Stomach (tissue), 9 donors: Measurements from ENCODE around the gene CLSTN2. TPM values are rescaled to one million over a fixed set of nuclear protein-coding genes. Genes with fewer than 3 reads are reported as not detected.

Experiments used
- DNase-seq, 2 donors: peaks; one replicate each; pipeline versions ENCODE4 v3.0.0 to v3.0.0-alpha.2; 2013 to 2019
- H3K27ac ChIP-seq, 5 donors: fragments of 200-600 bp in 4 of 5; sonication (generic) in 4 of 5; one replicate each; pipeline ENCODE4 v1.5.1; 2013 to 2019; ENCODE audit warnings: mild to moderate bottlenecking in 1 of 5, moderate library complexity in 1 of 5
- H3K27me3 ChIP-seq, 3 donors: fragments of 200-600 bp; sonication (generic); one replicate each; pipeline ENCODE4 v1.5.1; 2017 to 2019; ENCODE audit warnings: mixed run types in 1 of 3
- H3K36me3 ChIP-seq, 4 donors: fragments of 200-600 bp; sonication (generic); 1 replicate in 3 of 4; 2 replicates in 1 of 4; pipeline ENCODE4 v1.5.1; 2016 to 2019
- H3K4me1 ChIP-seq, 4 donors: fragments of 200-600 bp; sonication (generic); one replicate each; pipeline ENCODE4 v1.5.1; 2016 to 2019
- H3K4me3 ChIP-seq, 4 donors: fragments of 200-600 bp; sonication (generic) in 3 of 4; one replicate each; pipeline ENCODE4 v1.5.1; 2016 to 2019; ENCODE audit warnings: mild to moderate bottlenecking in 1 of 4
- H3K9me3 ChIP-seq, 4 donors: fragments of 200-600 bp; sonication (generic); one replicate each; pipeline ENCODE4 v1.5.1; 2016 to 2019
- CTCF ChIP-seq, 7 experiments: fragments of 450-650 bp in 4 of 7; fragments of 200-600 bp in 3 of 7; sonication (generic) in 3 of 7; IDR thresholded peaks; one replicate each; pipeline ENCODE4 v1.5.1; 2016 to 2019; ENCODE audit warnings: antibody characterized with exemption in 7 of 7, control low read depth in 2 of 7, mild to moderate bottlenecking in 1 of 7
- EP300 ChIP-seq: sonication (generic); formaldehyde crosslinking; IDR thresholded peaks from one replicate; pipeline ENCODE4 v1.6.1; 2017; ENCODE audit warnings: antibody characterized with exemption
- POLR2A ChIP-seq, 4 donors: fragments of 450-650 bp; IDR thresholded peaks; one replicate each; pipeline ENCODE4 v1.6.1; 2016; ENCODE audit warnings: antibody characterized with exemption in 4 of 4, control low read depth in 2 of 4, mild to moderate bottlenecking in 1 of 4, moderate library complexity in 1 of 4
- POLR2AphosphoS5 ChIP-seq, 3 donors: sonication (generic); formaldehyde crosslinking; IDR thresholded peaks; one replicate each; pipeline ENCODE4 v1.6.1; 2016; ENCODE audit warnings: antibody characterized with exemption in 3 of 3
- WGBS, 5 donors: extraction: QIAGEN DNeasy Blood & Tissue Kit in 3 of 5; methylation state at CpG; one replicate each; pipeline versions ENCODE4 v1.1.5 to v1.1.7; 2013 to 2018; 5-methylcytosine and 5-hydroxymethylcytosine counted together
- intact Hi-C: fragments of 100-400 bp; cut with DNase I; formaldehyde crosslinking; loops from one replicate; pipeline ENCODE4 v1.15.1; 2023; ENCODE audit warnings: low total_unique reads
- polyA plus RNA-seq, 3 donors: library from polyadenylated mRNA; stranded (reverse); fragments of 200-250 nt; gene quantifications; one replicate each; pipeline ENCODE4 v1.2.3, GENCODE V29; 2013
- total RNA-seq, 5 donors: library from RNA; depleted of rRNA; stranded (reverse); fragments of >200 nt; gene quantifications; one replicate each; pipeline versions ENCODE4 v1.1.0 to v1.2.3, GENCODE V29; 2014 to 2016
- donor health status: healthy with polysubstance abuse.
- donor health status: Bipolar disorder and iron deficiency.
- donor health status: healthy.

CLSTN2 gene
- total and polyA plus RNA-seq, 8 donors, result 0.10 to 5.4 (median 1.7) TPM

GRCh38 chr3:140500473-140500872 is 565.5 kb downstream of the CLSTN2 start:
- intact Hi-C loops, result no loop called here
- Histone ChIP-seq H3K9me3 (peaks cover 0 to 3% (median 0%) of the 10 kb centered on the region in 4 donors), H3K27ac (no peak overlapping the region), H3K27me3 (no peaks in the 10 kb centered on the region), H3K4me3 (no peak overlapping the region), H3K36me3 (no peaks in the 10 kb centered on the region), H3K4me1 (no peaks in the 10 kb centered on the region)
- WGBS, 5 donors, result 38 to 78% (median 52%) methylated on average over 2 of the region's 2 CpGs
- no peak for DNase-seq
- no peak for TF ChIP-seq CTCF (IDR thresholded peaks at IDR 0.05)

GRCh38 chr3:140501061-140501769 is 566.2 kb downstream of the CLSTN2 start:
- intact Hi-C loops, result no loop called here
- Histone ChIP-seq H3K27me3 (no peaks in the 10 kb centered on the region), H3K4me1 (no peaks in the 10 kb centered on the region), H3K9me3 (no peaks in the 10 kb centered on the region), H3K27ac (no peak overlapping the region), H3K4me3 (no peak overlapping the region), H3K36me3 (no peaks in the 10 kb centered on the region)
- TF ChIP-seq EP300, result no peak
- no peak for TF ChIP-seq CTCF (IDR thresholded peaks at IDR 0.05)
- no peak for TF ChIP-seq POLR2A (IDR thresholded peaks at IDR 0.05)
- no peak for TF ChIP-seq POLR2AphosphoS5 (IDR thresholded peaks at IDR 0.05)
- DNase-seq, result no peak
- 63 to 73% (median 69%) methylated on average over 4 of the region's 4 CpGs for WGBS, 5 donors

GRCh38 chr3:140501770-140502364 is 566.9 kb downstream of the CLSTN2 start:
- DNase-seq, result no peak
- no peaks in the 10 kb centered on the region for H3K27me3 ChIP-seq
- no peaks in the 10 kb centered on the region for H3K9me3 ChIP-seq
- H3K27ac ChIP-seq, result no peak overlapping the region
- no peaks in the 10 kb centered on the region for H3K36me3 ChIP-seq
- TF ChIP-seq POLR2AphosphoS5 (IDR thresholded peaks at IDR 0.05), result no peak
- TF ChIP-seq EP300, result no peak
- no peak for TF ChIP-seq POLR2A (IDR thresholded peaks at IDR 0.05)
- no peak for TF ChIP-seq CTCF (IDR thresholded peaks at IDR 0.05)
- intact Hi-C loops, result no loop called here
- H3K4me3 ChIP-seq, result no peak overlapping the region
- H3K4me1 ChIP-seq, result no peaks in the 10 kb centered on the region

- Histone ChIP-seq H3K4me3 (no peak overlapping the region), H3K9me3 (no peaks in the 10 kb centered on the region), H3K27me3 (no peaks in the 10 kb centered on the region), H3K4me1 (no peaks in the 10 kb centered on the region), H3K27ac (no peak overlapping the region), H3K36me3 (no peaks in the 10 kb centered on the region)
- 14 to 45% (median 23%) methylated on average over 3 of the region's 3 CpGs for WGBS, 5 donors
- no peak for TF ChIP-seq POLR2AphosphoS5 (IDR thresholded peaks at IDR 0.05)
- no peak for TF ChIP-seq CTCF (IDR thresholded peaks at IDR 0.05)
- TF ChIP-seq POLR2A (IDR thresholded peaks at IDR 0.05), result no peak
- intact Hi-C loops, result no loop called here
- peak in 1 of 2 donors; percentile 50 for DNase-seq
These were observed 570.2 kb downstream of the CLSTN2 start for GRCh38 chr3:140505213-140505612.
